Thyroid gland (tissue), 4 donors: Measurements from ENCODE around the gene KCNMA1. TPM values are rescaled to one million over a fixed set of nuclear protein-coding genes. Genes with fewer than 3 reads are reported as not detected.

Source experiments
- DNase-seq, 2 donors: peaks; one replicate each; pipeline ENCODE4 v3.0.0-alpha.2; 2019
- H3K27ac ChIP-seq, 3 donors: fragments of 200-600 bp; sonication (generic); 1 replicate in 2 of 3; 2 replicates in 1 of 3; pipeline ENCODE4 v1.5.1; 2016 to 2019; ENCODE audit warnings: mild to moderate bottlenecking in 1 of 3, moderate library complexity in 1 of 3
- H3K27me3 ChIP-seq: fragments of 200-600 bp; sonication (generic); one replicate; pipeline ENCODE4 v1.5.1; 2019
- H3K36me3 ChIP-seq, 2 donors: fragments of 200-600 bp; sonication (generic); one replicate each; pipeline ENCODE4 v1.5.1; 2016 to 2019
- H3K4me1 ChIP-seq, 2 donors: fragments of 200-600 bp; sonication (generic); one replicate each; pipeline ENCODE4 v1.5.1; 2017 to 2019
- H3K4me3 ChIP-seq, 3 donors: fragments of 200-600 bp; sonication (generic); replicated peaks in 1 of 3; 1 replicate in 2 of 3; 2 replicates in 1 of 3; pipeline ENCODE4 v1.5.1; 2016; ENCODE audit warnings: mild to moderate bottlenecking in 1 of 3
- H3K9me3 ChIP-seq: fragments of 200-600 bp; sonication (generic); one replicate; pipeline ENCODE4 v1.5.1; 2017
- POLR2A ChIP-seq, 2 donors: fragments of 450-650 bp; IDR thresholded peaks; one replicate each; pipeline ENCODE4 v1.6.1; 2017; ENCODE audit warnings: antibody characterized with exemption in 2 of 2, mild to moderate bottlenecking in 2 of 2, moderate library complexity in 1 of 2
- WGBS, 2 donors: methylation state at CpG; one replicate each; pipeline ENCODE4 v1.1.5; 2017; 5-methylcytosine and 5-hydroxymethylcytosine counted together
- intact Hi-C: fragments of 100-400 bp; cut with DNase I; formaldehyde crosslinking; loops from one replicate; pipeline ENCODE4 v1.15.1; 2023
- total RNA-seq, 4 donors: library from RNA; depleted of rRNA; stranded (reverse); fragments of >200 nt; gene quantifications; one replicate each; pipeline ENCODE4 v1.2.3, GENCODE V29; 2016
- TF ChIP-seq, protein P1 (sequence below), 6 experiments: fragments of 200-600 bp in 3 of 6; fragments of 450-650 bp in 3 of 6; sonication (generic) in 3 of 6; IDR thresholded peaks; one replicate each; pipeline ENCODE4 v1.5.1; 2016 to 2019; ENCODE audit warnings: antibody characterized with exemption in 6 of 6, mild to moderate bottlenecking in 2 of 6, inconsistent platforms in 1 of 6, moderate library complexity in 1 of 6

The KCNMA1 gene
- total RNA-seq, 4 donors from 2014 or later, result 2.5 to 5.1 (median 3.6) TPM

DNA sequence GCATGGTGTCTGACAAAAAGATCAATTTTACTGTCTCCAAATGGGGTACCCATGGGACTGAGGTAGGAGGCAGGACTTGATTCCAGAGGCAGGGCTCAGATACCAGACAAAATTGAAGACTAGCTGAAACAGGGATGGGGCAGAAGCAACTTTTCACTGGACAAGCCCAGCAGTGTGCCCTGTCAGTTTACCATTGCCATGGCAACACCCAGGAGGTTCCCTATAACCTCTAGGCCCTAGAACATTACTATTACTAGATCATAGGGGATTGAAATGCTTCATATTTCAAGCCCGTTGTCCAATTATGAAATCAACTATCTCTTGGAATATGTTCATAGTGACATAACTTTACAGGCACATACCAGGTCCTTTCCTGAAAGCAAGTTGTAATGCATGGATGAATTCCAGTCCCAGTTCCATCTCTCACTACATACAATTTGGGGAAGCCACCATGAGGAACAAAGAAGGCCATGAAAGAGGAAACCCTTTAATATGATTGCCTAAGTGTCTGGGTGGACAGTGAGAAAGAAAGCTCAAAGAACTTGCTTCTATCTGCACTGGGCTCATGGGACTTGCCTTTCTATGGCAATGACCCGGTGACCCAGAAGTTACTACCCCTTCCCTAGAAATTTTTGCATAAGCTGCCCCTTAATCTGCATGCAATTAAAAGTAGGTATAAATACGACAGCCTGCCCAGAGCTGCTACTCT, 557.9 kb downstream of the KCNMA1 start:
- no peak overlapping the region for H3K27ac ChIP-seq

DNA sequence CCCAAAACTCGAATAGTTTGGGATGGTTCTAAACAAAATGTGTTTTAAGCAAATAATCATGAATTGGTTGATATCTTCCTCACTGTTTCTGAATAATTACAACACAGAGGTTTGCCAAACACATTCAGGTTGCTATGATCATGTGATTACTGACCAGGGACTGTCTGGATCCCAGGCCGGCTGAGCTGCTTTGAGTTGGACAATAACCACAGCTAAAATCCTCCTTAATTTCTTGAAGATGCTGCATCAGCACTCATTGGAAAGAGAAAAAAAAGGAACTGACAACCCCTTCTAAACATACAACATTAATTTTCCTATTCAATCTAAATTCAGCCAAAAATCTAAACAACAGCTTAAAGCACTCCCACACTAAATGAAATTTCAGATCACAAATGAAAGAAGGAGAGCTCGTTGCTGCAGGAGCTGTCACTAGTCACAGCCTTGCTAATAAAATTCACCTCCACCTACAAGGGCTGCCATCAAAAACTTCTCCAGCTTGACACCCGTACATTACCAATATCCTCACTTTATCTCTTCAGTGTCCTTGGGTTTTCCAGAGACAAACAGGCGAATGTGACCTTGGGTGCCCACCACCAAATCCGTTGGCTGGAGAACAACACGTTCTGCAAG, 560.2 kb downstream of the KCNMA1 start:
- Histone ChIP-seq H3K36me3 (no peaks in the 10 kb centered on the region), H3K9me3 (no peaks in the 10 kb centered on the region), H3K27ac (no peak overlapping the region), H3K4me3 (no peak overlapping the region), H3K27me3 (no peaks in the 10 kb centered on the region), H3K4me1 (peaks cover 19 to 26% of the 10 kb centered on the region in 2 donors)
- DNase-seq, result no peak
- intact Hi-C loops, result no loop called here
- no peak for TF ChIP-seq POLR2A (IDR thresholded peaks at IDR 0.05)
- TF ChIP-seq, protein P1, sequence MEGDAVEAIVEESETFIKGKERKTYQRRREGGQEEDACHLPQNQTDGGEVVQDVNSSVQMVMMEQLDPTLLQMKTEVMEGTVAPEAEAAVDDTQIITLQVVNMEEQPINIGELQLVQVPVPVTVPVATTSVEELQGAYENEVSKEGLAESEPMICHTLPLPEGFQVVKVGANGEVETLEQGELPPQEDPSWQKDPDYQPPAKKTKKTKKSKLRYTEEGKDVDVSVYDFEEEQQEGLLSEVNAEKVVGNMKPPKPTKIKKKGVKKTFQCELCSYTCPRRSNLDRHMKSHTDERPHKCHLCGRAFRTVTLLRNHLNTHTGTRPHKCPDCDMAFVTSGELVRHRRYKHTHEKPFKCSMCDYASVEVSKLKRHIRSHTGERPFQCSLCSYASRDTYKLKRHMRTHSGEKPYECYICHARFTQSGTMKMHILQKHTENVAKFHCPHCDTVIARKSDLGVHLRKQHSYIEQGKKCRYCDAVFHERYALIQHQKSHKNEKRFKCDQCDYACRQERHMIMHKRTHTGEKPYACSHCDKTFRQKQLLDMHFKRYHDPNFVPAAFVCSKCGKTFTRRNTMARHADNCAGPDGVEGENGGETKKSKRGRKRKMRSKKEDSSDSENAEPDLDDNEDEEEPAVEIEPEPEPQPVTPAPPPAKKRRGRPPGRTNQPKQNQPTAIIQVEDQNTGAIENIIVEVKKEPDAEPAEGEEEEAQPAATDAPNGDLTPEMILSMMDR (IDR thresholded peaks at IDR 0.05), result no peak
- WGBS, 2 donors, result 88 to 92% methylated on average over 7 of the region's 7 CpGs

More for the DNA sequence above, 557.9 kb downstream of the KCNMA1 start:
- WGBS, 2 donors, result 63 to 75% methylated on average over 3 of the region's 3 CpGs
- Histone ChIP-seq H3K4me3 (no peak overlapping the region), H3K27me3 (no peaks in the 10 kb centered on the region), H3K36me3 (no peaks in the 10 kb centered on the region), H3K9me3 (no peaks in the 10 kb centered on the region), H3K4me1 (peaks cover 0 to 4% of the 10 kb centered on the region in 2 donors)
- no peak for DNase-seq
- TF ChIP-seq, protein P1 (IDR thresholded peaks at IDR 0.05), result no peak
- no peak for TF ChIP-seq POLR2A (IDR thresholded peaks at IDR 0.05)
- intact Hi-C loops, result no loop called here

DNA sequence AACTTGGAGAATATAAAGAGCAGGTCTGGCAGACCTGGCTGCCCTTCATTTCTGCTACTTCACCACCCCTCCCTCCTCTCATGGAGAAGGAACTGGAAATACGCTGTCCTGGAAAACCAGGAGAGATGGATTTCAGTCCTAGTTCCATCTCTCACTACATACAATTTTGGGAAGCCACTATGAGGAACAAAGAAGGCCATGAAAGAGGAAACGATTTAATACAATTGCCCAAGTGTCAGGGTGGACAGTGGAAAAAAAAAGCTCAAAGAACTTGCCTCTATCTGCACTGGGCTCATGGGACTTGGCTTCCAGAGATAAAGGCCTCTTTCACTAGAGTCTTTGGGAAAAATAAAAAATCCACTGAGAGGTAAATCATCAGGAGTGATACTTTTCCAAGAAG, 561.7 kb downstream of the KCNMA1 start:
- Histone ChIP-seq H3K27ac (no peak overlapping the region), H3K4me1 (peaks cover 21 to 34% of the 10 kb centered on the region in 2 donors), H3K4me3 (no peak overlapping the region), H3K27me3 (no peaks in the 10 kb centered on the region), H3K36me3 (no peaks in the 10 kb centered on the region), H3K9me3 (no peaks in the 10 kb centered on the region)
- DNase-seq, result no peak
- 88 to 90% methylated on average over 2 of the region's 2 CpGs for WGBS, 2 donors
- intact Hi-C loops, result no loop called here
- TF ChIP-seq, protein P1 (IDR thresholded peaks at IDR 0.05), result no peak
- no peak for TF ChIP-seq POLR2A (IDR thresholded peaks at IDR 0.05)

DNA sequence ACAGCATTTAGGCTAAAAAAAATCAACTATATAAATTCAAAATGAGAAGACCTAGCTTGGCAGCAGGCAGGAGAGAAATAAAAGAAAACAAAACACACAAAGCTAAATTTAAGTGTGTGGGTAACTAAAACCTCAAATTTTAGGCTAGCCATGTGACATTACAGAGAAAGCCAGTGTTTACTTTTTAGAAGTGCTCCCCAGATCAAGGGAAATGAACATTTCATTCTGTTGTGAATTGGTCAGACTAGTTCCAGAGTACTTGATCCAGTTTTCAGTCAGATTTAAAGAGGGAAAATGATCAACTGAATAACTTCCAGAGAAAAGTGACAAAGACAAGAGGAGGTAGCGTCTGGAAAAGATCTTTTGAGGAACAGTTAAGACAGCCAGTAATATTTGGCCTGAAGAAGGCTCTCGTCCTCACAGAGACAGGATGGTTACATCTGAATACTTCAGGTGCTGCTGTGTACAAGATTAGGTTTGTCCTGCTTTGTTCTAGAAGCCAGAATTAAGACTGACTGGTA, 563.4 kb downstream of the KCNMA1 start:
- WGBS, 2 donors, result 24 to 26% methylated on average over 2 of the region's 2 CpGs
- H3K27ac ChIP-seq, result peak overlapping the region; percentile 67 to 70 (median 67)
- intact Hi-C loops, result no loop called here
- no peaks in the 10 kb centered on the region for H3K9me3 ChIP-seq
- TF ChIP-seq, protein P1 (IDR thresholded peaks at IDR 0.05), result no peak
- TF ChIP-seq POLR2A (IDR thresholded peaks at IDR 0.05), result no peak
- H3K36me3 ChIP-seq, result no peaks in the 10 kb centered on the region
- DNase-seq, result no peak
- H3K4me3 ChIP-seq, result no peak overlapping the region
- peaks cover 23 to 37% of the 10 kb centered on the region in 2 donors for H3K4me1 ChIP-seq
- no peaks in the 10 kb centered on the region for H3K27me3 ChIP-seq

DNA sequence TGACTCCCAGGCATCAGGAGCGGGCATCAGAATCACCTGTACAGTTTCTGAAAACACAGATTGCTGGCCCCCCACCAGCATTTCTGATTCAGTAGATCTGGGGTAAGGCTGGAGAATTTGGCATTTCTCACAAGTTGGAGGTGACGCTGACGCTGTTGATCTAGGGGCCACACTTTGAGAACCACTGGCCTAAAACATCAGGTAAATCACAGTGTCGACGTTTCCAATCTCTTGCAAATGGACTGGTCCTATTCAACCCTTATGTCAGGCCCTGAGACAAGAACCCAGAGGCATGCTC, 564.0 kb downstream of the KCNMA1 start:
- no peak overlapping the region for H3K4me3 ChIP-seq
- no peaks in the 10 kb centered on the region for H3K9me3 ChIP-seq
- peaks cover 27 to 42% of the 10 kb centered on the region in 2 donors for H3K4me1 ChIP-seq
- peak overlapping the region; percentile 67 to 70 (median 67) for H3K27ac ChIP-seq
- DNase-seq, result peak; percentile 67 to 68
- H3K27me3 ChIP-seq, result no peaks in the 10 kb centered on the region
- intact Hi-C loops, result no loop called here
- no peak for TF ChIP-seq POLR2A (IDR thresholded peaks at IDR 0.05)
- TF ChIP-seq, protein P1 (IDR thresholded peaks at IDR 0.05), result no peak
- H3K36me3 ChIP-seq, result no peaks in the 10 kb centered on the region
- WGBS, 2 donors, result 32 to 42% methylated on average over 5 of the region's 5 CpGs
